ENCODE results near the gene SMARCC2.

Gene SMARCC2

GRCh38 chr12:56186957-56187356 lies 2.3 kb downstream of the SMARCC2 start:
- no peak for TF ChIP-seq REST (IDR thresholded peaks at IDR 0.05; ENCODE audit: insufficient read depth in 1 of 2, low read depth in 2 of 2, low read length in 2 of 2)
- no peak for TF ChIP-seq SIN3A (IDR thresholded peaks at IDR 0.05; ENCODE audit: borderline replicate concordance, insufficient read depth, low read length)
- TF ChIP-seq TAF1 (IDR thresholded peaks at IDR 0.05; ENCODE audit: borderline replicate concordance, insufficient read depth, low read length), result no peak
- TF ChIP-seq FOXP2 (optimal IDR thresholded peaks at IDR 0.05; ENCODE audit: borderline replicate concordance, extremely low read depth, extremely low read length, insufficient read depth), result no peak
- TF ChIP-seq POLR2AphosphoS5 (IDR thresholded peaks at IDR 0.05; ENCODE audit: low read depth, low read length), result no peak

- TF ChIP-seq SIN3A (IDR thresholded peaks at IDR 0.05; ENCODE audit: borderline replicate concordance, insufficient read depth, low read length), result no peak
- no peak for TF ChIP-seq REST (IDR thresholded peaks at IDR 0.05; ENCODE audit: insufficient read depth in 1 of 2, low read depth in 2 of 2, low read length in 2 of 2)
- no peak for TF ChIP-seq TAF1 (IDR thresholded peaks at IDR 0.05; ENCODE audit: borderline replicate concordance, insufficient read depth, low read length)
- TF ChIP-seq POLR2AphosphoS5 (IDR thresholded peaks at IDR 0.05; ENCODE audit: low read depth, low read length), result 0 out of 2 replicates have a peak, but pooled peaks have one; percentile 24
- TF ChIP-seq FOXP2 (optimal IDR thresholded peaks at IDR 0.05; ENCODE audit: borderline replicate concordance, extremely low read depth, extremely low read length, insufficient read depth), result no peak
Observed at GRCh38 chr12:56178347-56178746, 10.9 kb downstream of the SMARCC2 start.

GRCh38 chr12:56172839-56173238 lies 16.4 kb downstream of the SMARCC2 start:
- no peak for TF ChIP-seq FOXP2 (optimal IDR thresholded peaks at IDR 0.05; ENCODE audit: borderline replicate concordance, extremely low read depth, extremely low read length, insufficient read depth)
- TF ChIP-seq TAF1 (IDR thresholded peaks at IDR 0.05; ENCODE audit: borderline replicate concordance, insufficient read depth, low read length), result no peak
- no peak for TF ChIP-seq POLR2AphosphoS5 (IDR thresholded peaks at IDR 0.05; ENCODE audit: low read depth, low read length)
- TF ChIP-seq REST (IDR thresholded peaks at IDR 0.05; ENCODE audit: insufficient read depth in 1 of 2, low read depth in 2 of 2, low read length in 2 of 2), result no peak

GRCh38 chr12:56169229-56169759 lies 20.0 kb downstream of the SMARCC2 start:
- TF ChIP-seq TAF1 (IDR thresholded peaks at IDR 0.05; ENCODE audit: borderline replicate concordance, insufficient read depth, low read length) (no peak), REST (IDR thresholded peaks at IDR 0.05; ENCODE audit: insufficient read depth in 1 of 2, low read depth in 2 of 2, low read length in 2 of 2) (no peak), FOXP2 (optimal IDR thresholded peaks at IDR 0.05; ENCODE audit: borderline replicate concordance, extremely low read depth, extremely low read length, insufficient read depth) (no peak), SIN3A (IDR thresholded peaks at IDR 0.05; ENCODE audit: borderline replicate concordance, insufficient read depth, low read length) (no peak), POLR2AphosphoS5 (IDR thresholded peaks at IDR 0.05; ENCODE audit: low read depth, low read length) (no peak)

- TF ChIP-seq POLR2AphosphoS5 (IDR thresholded peaks at IDR 0.05; ENCODE audit: low read depth, low read length), result 0 out of 2 replicates have a peak, but pooled peaks have one; percentile 30
- TF ChIP-seq TAF1 (IDR thresholded peaks at IDR 0.05; ENCODE audit: borderline replicate concordance, insufficient read depth, low read length), result no peak
- no peak for TF ChIP-seq REST (IDR thresholded peaks at IDR 0.05; ENCODE audit: insufficient read depth in 1 of 2, low read depth in 2 of 2, low read length in 2 of 2)
- no peak for TF ChIP-seq SIN3A (IDR thresholded peaks at IDR 0.05; ENCODE audit: borderline replicate concordance, insufficient read depth, low read length)
- TF ChIP-seq FOXP2 (optimal IDR thresholded peaks at IDR 0.05; ENCODE audit: borderline replicate concordance, extremely low read depth, extremely low read length, insufficient read depth), result no peak
Observed at GRCh38 chr12:56165369-56165768, 23.9 kb downstream of the SMARCC2 start.
